Ascending aorta (tissue), 2 donors: ENCODE data around the gene ZRANB2. TPM values are rescaled to one million over a fixed set of nuclear protein-coding genes. Genes with fewer than 3 reads are reported as not detected.

Source experiments
- DNase-seq, 2 donors: peaks; one replicate each; pipeline ENCODE4 v3.0.0-alpha.2; 2019; ENCODE audit warnings: low spot score in 2 of 2
- H3K27ac ChIP-seq, 2 donors: fragments of 200-600 bp; sonication (generic); one replicate each; pipeline ENCODE4 v1.5.1; 2016 to 2017; ENCODE audit warnings: mild to moderate bottlenecking in 1 of 2
- H3K27me3 ChIP-seq: fragments of 200-600 bp; sonication (generic); one replicate; pipeline ENCODE4 v1.5.1; 2017
- H3K36me3 ChIP-seq, 2 donors: fragments of 200-600 bp; sonication (generic); one replicate each; pipeline ENCODE4 v1.5.1; 2016
- H3K4me1 ChIP-seq, 2 donors: fragments of 200-600 bp; sonication (generic); one replicate each; pipeline ENCODE4 v1.5.1; 2016 to 2017; ENCODE audit warnings: mild to moderate bottlenecking in 1 of 2
- H3K4me3 ChIP-seq, 2 donors: fragments of 200-600 bp; sonication (generic); one replicate each; pipeline ENCODE4 v1.5.1; 2016 to 2017; ENCODE audit warnings: mild to moderate bottlenecking in 1 of 2
- H3K9me3 ChIP-seq, 2 donors: fragments of 200-600 bp; sonication (generic); one replicate each; pipeline ENCODE4 v1.5.1; 2016
- CTCF ChIP-seq, 3 experiments: fragments of 200-600 bp in 2 of 3; fragments of 450-650 bp in 1 of 3; sonication (generic) in 2 of 3; IDR thresholded peaks; one replicate each; pipeline ENCODE4 v1.5.1; 2016 to 2019; ENCODE audit warnings: antibody characterized with exemption in 3 of 3, mild to moderate bottlenecking in 1 of 3, moderate library complexity in 1 of 3
- intact Hi-C: fragments of 100-400 bp; cut with DNase I; formaldehyde crosslinking; loops from one replicate; pipeline ENCODE4 v1.15.1; 2023
- total RNA-seq: library from RNA; depleted of rRNA; stranded (reverse); fragments of >200 nt; gene quantifications from one replicate; pipeline ENCODE4 v1.1.0, GENCODE V29; 2016

ZRANB2 gene
- total RNA-seq, 1 donor from 2014 or later = 37.9 TPM

DNA sequence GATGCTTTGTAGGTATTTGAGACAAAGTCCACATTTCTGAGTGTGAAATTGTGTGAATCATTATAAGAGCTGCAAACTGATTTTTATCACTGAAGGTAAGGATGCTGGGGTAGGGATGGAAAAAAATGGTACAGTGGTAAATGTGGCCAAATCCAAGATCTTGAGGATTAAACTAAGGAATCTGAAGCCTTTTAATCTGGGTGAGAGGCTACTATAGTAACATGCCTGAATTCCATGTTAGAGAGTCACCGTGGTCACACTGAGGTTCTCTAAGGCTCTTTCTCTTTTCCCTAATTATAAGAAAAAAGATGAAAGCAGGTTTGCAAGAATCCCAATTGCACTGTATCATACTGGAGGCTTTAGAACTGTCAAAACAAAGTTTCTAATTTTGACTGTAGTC lies 50.8 kb downstream of the ZRANB2 start:
- intact Hi-C loops = no loop called here
- Histone ChIP-seq H3K4me3 (no peak overlapping the region), H3K36me3 (no peaks in the 10 kb centered on the region), H3K9me3 (no peaks in the 10 kb centered on the region), H3K27me3 (no peaks in the 10 kb centered on the region), H3K27ac (peak overlapping the region in 1 of 2 donors; percentile 17), H3K4me1 (peaks cover 0 to 12% of the 10 kb centered on the region in 2 donors)
- DNase-seq = no peak
- TF ChIP-seq CTCF (IDR thresholded peaks at IDR 0.05) = no peak

GRCh38 chr1:71028981-71029380 lies 51.9 kb downstream of the ZRANB2 start:
- no peak for TF ChIP-seq CTCF (IDR thresholded peaks at IDR 0.05)
- H3K9me3 ChIP-seq = no peaks in the 10 kb centered on the region
- H3K4me3 ChIP-seq = peak overlapping the region in 1 of 2 donors; percentile 58
- H3K36me3 ChIP-seq = no peaks in the 10 kb centered on the region
- peaks cover 0 to 12% of the 10 kb centered on the region in 2 donors for H3K4me1 ChIP-seq
- H3K27ac ChIP-seq = no peak overlapping the region
- intact Hi-C loops = no loop called here
- H3K27me3 ChIP-seq = no peaks in the 10 kb centered on the region
- DNase-seq = no peak

- peak overlapping the region; percentile 26 to 68 for H3K27ac ChIP-seq
- DNase-seq = no peak
These were observed 52.8 kb downstream of the ZRANB2 start for GRCh38 chr1:71027991-71028390.

DNA sequence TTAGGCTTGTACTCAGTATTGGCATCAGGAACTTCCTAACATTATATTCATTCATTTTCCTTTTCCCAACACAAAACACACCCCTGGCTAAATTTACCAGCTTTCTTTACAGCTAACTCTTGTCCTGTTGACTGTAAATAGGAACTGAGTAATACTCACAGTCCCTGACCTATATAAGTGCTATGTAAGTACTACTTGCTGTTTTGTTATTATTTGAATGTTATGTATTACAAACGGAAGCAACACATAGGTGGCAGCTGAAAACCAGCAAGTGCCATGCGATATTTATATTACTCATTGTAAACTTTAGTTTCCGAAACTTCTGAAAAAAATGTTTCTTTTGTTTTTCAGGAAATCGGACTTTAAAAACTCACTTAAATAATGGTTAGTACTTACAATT lies 54.7 kb downstream of the ZRANB2 start:
- Histone ChIP-seq H3K9me3 (no peaks in the 10 kb centered on the region), H3K4me1 (peaks cover 0 to 13% of the 10 kb centered on the region in 2 donors), H3K27ac (no peak overlapping the region), H3K27me3 (no peaks in the 10 kb centered on the region), H3K4me3 (no peak overlapping the region), H3K36me3 (no peaks in the 10 kb centered on the region)
- DNase-seq = no peak
- intact Hi-C loops = no loop called here
- no peak for TF ChIP-seq CTCF (IDR thresholded peaks at IDR 0.05)

More at GRCh38 chr1:71027991-71028390, 52.8 kb downstream of the ZRANB2 start:
- TF ChIP-seq CTCF (IDR thresholded peaks at IDR 0.05) = no peak
- H3K4me3 ChIP-seq = peak overlapping the region in 1 of 2 donors; percentile 58
- intact Hi-C loops = no loop called here
- no peaks in the 10 kb centered on the region for H3K9me3 ChIP-seq
- H3K36me3 ChIP-seq = no peaks in the 10 kb centered on the region
- H3K27me3 ChIP-seq = no peaks in the 10 kb centered on the region
- H3K4me1 ChIP-seq = peaks cover 0 to 12% of the 10 kb centered on the region in 2 donors

GRCh38 chr1:71023515-71023914 lies 57.3 kb downstream of the ZRANB2 start:
- Histone ChIP-seq H3K27ac (peak overlapping the region in 1 of 2 donors; percentile 16), H3K36me3 (no peaks in the 10 kb centered on the region), H3K4me3 (no peak overlapping the region), H3K9me3 (no peaks in the 10 kb centered on the region), H3K27me3 (no peaks in the 10 kb centered on the region), H3K4me1 (peaks cover 0 to 7% of the 10 kb centered on the region in 2 donors)
- DNase-seq = no peak
- TF ChIP-seq CTCF (IDR thresholded peaks at IDR 0.05) = no peak
- intact Hi-C loops = no loop called here
